ELR (cell line): ENCODE data around the gene GPC6.
"Not testable (repeated sequence)": the region's sequence is repeated elsewhere in the genome, so short reads cannot be mapped to it uniquely, and the experiment has no call there.

Experiments
- DNase-seq: peaks from one replicate; pipeline ENCODE4 v3.0.0-alpha.2; 2015; ENCODE audit warnings: low read depth

Gene GPC6

DNA sequence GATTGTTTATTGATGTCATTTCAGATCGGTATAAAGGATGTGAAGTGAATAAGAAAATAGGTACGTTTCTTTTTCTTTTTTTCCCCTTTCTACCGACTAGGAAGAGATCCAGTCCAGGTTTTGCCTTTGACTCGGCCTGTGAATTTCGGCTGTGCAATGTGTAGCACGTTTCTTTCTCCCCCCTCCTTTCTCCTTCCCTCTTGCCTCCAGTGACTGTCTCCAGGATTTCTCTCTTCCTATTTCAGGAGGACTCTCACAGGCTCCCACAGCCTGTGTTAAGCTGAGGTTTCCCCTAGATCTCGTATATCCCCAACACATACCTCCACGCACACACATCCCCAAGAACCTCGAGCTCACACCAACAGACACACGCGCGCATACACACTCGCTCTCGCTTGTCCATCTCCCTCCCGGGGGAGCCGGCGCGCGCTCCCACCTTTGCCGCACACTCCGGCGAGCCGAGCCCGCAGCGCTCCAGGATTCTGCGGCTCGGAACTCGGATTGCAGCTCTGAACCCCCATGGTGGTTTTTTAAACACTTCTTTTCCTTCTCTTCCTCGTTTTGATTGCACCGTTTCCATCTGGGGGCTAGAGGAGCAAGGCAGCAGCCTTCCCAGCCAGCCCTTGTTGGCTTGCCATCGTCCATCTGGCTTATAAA is at the start of gene GPC6:
GPC6 (plus strand) TSS at position 185 of the 657 bp plus-strand sequence.
- DNase-seq, result peak; percentile 87

DNA sequence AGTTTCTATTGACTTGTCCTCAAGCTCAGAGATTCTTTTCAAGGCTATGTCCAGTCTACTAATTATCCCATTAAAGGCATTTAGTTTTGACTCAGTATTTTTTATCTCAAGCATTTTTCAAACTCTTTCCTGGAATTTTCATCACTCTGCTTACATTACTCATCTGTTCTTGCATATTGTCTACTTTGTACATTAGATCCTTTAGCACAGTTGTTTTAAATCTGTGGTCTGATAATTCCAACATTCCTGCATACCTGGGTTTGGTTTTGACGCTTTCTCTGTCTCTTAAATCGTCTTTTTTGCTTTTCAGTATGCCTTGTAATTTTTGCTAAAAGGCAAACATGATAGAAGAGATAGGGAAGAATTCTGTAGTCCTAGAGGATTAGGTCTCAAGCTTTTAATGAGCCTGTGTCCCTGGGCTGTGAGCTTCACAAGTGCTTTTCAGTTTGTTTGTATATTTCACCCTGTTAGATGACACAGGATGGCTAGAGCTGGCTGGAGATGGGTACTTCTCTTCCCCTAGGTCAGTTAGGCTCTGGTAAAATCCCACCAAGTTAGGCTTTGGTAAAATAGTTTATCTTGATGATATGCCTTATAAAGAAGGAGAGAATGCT is 46.1 kb upstream of the GPC6 start:
- DNase-seq, result no peak

DNA sequence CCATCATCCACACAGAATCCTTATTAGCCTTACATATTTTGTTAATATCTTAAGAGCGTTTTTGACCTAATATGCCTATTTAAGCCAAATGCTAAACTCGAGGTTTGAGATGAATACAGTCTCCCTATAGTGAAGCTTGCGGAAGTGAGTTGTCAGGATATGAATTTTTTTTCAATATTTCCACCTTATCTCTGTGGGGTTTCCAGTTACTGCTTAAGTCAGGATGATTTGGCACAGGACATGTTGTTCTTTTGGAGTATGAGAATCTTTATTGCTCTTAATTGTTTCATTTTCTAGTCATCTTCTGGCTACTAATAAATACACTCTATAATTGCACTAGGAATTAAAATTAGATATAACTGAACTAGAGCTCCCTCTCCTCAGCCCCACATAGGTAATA is 44.2 kb upstream of the GPC6 start:
- no peak for DNase-seq

DNA sequence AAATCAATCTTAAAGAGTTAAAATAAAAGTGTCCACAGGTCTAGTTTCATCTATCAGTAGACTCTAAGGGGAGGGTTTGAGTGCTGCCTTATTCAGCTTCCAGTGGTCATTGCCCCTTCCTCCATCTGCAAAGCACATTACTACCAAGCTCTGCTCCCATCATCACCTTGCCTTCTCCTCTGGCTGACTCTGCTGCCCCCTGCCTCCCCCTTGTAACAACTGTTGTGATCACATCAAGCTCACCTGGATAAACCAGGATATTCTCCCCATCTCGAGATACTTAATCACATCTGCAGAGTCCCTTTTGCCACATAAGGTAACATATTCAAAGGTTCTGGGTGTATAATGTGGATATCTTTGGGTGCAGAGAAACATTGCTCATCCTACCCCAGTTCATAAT is 43.3 kb upstream of the GPC6 start:
- DNase-seq, result no peak

DNA sequence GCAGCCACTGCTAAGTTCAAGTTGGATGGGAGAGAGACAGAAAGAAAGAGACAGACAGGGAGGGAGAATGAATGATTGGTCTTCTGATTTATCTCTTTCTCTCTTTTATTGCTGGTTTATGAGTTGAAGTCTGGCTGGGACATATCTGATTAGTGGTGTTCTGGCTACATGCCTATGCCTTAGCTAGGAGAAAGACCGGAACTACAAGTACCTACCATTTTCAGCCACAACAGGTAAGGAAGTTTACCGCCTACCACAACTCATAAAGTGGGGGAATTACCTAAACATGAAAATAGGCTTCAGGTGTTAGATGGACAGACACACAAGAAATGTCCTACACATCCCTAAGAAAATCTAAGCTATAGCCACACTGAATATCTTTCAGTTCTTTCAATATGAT is 36.6 kb upstream of the GPC6 start:
- no peak for DNase-seq

DNA sequence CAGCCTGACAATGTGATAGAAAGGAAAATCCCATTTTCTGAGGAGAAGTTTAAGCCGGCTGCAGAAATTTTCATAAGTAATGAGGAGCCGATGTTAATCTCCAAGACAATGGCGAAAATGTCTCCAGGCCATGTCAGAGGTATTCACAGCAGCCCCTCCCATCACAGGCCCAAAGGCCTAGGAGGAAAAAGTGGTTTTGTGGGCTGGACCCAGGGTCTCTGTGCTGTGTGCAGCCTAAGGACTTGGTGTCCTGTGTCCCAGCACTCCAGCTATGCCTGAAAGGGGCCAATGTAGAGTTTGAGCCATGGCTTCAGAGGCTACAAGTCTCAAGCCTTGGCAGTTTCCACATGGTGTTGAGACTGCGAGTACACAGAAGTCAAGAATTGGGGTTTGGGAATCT is 32.9 kb upstream of the GPC6 start:
- DNase-seq, result no peak

DNA sequence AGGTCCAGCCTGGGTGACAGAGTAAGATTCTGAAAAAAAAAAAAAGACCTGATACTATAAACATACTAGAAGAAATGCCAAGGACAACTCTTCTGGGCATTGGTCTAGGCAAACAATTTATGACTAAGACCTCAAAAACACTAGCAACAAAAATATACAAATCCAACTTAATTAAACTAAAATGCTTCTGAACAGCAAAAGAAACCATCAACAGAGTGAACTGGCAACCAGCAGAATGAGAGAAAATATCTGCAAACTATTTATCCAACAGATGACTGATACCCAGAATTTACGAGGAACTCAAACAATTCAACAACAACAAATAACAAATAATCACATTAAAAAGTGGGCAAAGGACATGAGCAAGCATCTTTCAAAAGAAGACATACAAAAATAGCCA is 26.8 kb upstream of the GPC6 start:
- DNase-seq, result no peak

DNA sequence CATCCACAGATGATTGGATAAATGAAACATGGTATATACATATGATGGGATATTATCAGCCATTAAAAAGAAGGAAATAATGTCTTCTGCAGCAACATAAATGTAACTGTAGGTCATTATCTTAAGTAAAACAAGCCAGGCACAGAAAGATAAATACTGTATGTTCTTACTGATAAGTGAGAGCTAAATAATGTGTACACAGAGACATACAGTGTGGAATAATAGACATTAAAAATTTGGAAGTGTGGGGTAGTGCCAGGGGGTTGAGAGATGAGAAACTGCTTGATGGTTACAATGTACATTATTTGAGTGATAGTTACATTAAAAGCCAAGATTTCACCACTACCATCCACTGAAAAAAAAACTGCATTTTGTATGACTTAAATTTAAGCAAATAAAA is 26.0 kb upstream of the GPC6 start:
- DNase-seq, result no peak

DNA sequence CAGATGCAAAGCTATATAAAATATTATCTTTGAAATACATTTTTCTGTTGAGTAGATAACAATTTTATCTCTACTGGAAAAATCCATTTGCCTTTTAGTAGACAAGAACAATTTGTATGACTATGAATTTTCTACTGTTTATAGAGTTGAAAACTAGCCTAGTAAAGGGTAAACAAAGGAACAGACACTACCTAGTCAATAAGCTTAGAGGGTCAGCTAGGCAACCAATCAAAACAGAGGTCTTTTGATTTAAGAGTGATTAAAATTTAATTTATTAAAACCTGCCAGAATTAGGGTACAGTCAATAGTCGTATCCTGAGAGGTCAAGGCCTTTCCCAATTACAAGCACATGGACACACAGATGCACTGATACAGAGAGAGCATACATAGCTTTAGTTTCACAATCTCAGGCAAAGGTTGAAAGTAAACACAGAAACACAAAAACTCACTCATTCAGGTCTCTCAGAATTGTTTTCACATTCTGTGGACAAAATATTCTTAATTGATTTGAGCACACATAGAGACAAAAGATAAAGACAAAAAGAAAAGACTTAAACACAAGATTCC is 24.5 kb upstream of the GPC6 start:
- no peak for DNase-seq

DNA sequence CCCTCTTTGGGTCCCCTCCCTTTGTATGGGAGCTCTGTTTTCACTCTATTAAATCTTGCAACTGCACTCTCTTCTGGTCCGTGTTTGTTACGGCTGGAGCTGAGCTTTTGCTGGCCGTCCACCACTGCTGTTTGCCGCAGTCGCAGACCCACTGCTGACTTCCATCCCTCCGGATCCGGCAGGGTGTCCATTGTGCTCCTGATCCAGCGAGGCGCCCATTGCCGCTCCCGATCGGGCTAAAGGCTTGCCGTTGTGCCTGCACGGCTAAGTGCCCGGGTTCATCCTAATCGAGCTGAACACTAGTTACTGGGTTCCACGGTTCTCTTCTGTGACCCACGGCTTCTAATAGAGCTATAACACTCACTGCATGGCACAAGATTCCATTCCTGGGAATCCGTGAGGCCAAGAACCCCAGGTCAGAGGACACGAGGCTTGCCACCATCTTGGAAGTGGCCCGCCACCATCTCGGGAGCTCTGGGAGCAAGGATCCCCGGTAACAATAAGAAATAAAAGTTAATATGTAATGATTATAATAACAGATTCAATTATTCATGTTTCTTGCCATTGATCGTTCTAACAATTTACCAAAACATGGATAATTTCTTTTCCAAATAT is 19.7 kb upstream of the GPC6 start:
- DNase-seq, result not testable (repeated sequence)

DNA sequence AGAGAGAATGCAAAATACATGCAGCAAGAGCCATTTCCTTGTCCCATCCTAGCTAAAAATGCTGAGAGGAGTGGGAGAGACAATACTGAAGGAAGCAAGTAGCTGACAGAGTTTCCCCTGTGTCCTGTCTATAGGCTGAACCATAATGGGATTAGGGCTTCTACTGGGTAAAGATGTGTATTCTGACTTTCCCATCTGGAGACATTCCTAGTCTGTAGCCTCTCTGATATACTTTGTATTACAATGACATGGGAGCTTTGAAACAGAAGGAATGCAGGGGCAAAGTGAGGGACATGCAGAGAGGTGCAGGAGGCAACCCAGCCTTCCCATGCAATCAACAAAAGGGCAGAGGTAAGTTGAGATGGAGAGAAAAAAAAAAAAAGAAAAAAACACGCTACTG is 10.5 kb upstream of the GPC6 start:
- DNase-seq, result no peak

DNA sequence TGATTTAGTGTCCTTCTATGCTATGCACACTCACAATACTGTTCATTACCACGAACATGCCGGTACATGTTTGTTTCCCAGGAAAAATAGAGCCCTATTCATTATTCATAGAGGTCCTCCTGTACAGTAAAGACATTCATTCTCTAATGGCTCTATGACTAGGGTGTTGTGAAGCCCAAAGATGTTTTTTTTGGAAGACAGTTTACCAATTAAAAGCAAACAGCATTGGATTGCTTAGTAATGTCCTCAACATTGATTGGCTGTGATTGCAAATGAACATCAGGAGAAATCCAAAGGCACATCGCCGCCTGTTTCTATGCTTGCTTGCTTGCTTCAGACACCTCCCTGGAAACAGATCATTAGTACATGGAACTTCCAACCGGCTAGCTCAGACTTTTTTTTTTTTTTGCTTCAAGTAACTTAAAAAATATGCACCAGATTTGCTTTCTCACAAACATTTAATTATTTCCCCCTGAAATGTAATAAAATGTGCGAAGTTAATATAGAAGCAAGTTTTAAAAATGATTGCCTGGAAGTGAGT is 8.8 kb upstream of the GPC6 start:
- no peak for DNase-seq

DNA sequence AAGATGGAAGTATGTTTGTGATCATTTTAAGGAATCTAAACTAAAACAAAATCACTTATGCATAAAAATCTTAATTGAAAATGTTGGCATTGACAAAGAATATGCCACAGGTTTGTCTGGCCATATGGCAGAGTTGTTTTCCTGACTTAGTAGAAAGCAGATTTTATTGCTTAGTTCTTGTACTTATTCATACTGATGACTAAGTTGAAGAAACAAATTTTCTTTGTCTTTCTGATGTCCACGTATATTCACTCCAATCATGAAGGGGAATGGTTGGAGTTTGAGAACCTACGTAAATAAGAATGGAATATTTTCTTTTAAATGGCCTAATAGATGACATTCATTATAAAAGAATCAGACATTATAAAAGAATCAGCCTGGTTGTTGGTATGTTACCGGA is 8.0 kb upstream of the GPC6 start:
- no peak for DNase-seq

DNA sequence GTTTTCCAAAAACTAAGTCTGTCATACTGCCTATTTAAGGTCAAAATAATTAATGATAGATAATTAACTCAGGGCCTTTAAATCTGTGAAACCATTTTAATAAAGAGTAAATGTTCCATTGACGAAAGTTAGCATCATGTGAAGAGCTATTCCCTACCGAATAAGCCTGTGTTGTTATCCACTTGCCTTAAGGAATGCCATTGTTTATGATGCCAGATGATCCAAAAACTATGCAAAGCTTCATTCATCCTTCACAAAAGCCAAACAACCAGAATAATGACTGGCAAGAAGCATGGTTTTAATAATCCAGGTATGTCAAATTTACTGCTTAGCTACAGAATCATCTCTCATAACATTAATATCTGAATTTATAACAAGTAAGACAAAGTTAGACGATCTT is 6.5 kb upstream of the GPC6 start:
- DNase-seq, result no peak

DNA sequence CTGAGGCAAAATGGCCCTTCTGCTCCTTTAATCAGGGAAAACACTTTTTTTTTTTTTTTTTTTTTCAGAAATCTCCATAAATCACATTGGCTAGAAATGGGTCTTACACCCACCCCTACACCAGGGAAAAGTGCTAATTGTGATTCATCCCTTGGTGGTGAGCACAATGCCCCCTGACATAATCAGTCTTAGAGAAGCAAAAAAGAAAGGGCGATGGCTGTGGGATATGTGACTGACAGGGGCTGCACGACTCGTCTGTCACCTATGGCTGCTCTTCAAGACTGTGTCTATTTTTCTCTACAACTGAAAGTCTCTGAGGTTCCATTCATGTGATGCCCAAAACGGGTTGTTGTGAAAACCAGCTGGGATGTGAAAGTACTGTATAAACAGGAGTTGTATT is 3.6 kb upstream of the GPC6 start:
- no peak for DNase-seq

DNA sequence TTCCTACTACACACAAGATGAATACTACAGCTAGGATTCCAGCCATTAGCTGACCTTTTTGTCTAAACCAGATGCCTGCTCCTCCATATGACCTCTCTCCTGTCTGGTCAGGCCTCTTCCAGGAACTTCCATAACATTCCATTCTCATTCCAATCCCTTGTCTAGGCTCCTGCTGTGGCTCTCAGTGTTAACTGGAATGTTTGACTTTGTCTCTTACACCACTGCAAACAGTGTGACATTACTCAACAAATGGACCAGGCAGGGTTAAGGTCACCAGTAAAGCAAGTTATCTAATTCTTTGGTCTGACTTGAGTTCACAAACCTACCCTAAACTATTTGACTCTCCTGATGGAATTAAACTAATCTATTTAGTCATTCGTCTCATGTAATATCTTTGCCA is 2.1 kb upstream of the GPC6 start:
- peak; percentile 8 for DNase-seq

DNA sequence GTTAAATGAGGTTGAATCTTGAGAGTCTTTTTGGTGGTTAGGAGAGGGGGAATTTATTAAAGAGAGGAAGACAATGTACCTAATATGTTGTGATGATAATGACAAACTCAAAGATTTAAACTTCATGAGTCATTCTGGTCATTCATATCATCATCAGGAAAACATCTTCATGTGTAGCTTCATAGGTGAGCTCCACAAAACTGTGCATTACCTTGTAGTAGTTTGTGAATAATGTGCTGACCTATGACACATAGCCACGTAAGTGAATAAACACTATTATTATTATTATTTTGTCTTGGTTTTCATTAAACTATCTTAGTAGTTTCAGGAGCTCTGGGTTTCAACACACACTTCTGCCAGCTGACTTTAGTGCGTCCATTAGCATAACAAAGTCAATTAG is 997 bp upstream of the GPC6 start:
- DNase-seq, result no peak

DNA sequence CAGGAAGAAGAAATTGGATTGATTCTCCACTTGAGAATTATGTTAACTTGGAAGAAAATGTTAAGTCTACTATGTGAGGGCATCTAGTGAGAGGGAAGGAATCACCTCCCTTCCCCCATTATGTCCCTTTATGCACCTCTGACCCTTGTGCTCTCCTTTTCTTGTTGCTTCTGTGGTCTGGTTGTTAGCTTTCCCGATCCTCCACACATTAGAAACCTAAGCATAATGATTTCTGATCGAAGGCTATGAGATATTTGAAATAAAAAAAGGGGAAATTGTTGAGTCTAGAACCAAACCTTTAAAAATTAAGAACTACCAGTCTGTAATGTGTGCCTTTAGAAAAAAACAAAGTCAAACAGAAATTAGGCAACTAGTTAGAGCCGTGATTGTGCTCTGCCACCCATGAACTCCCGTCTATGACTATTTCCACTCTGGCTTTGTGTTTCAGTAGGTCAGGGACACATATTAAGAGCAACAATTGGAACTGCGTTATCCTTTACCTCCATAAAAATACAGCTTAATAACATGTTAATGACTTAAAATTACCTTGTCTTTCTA is 463 bp upstream of the GPC6 start:
- DNase-seq, result no peak

DNA sequence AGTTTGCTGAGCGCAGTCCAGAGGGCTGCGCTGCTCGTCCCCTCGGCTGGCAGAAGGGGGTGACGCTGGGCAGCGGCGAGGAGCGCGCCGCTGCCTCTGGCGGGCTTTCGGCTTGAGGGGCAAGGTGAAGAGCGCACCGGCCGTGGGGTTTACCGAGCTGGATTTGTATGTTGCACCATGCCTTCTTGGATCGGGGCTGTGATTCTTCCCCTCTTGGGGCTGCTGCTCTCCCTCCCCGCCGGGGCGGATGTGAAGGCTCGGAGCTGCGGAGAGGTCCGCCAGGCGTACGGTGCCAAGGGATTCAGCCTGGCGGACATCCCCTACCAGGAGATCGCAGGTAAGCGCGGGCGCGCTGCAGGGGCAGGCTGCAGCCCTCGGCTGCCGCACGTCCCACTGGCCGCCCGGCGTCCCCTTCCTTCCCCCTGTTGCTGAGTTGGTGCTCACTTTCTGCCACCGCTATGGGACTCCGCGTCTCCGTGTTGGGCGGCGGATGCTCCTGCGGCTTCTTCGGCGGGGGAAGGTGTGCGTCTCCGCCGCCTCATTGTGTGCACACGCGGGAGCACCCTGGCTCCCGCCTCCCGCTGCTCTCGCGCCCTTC is 772 bp downstream of the GPC6 start:
- peak; percentile 61 for DNase-seq

DNA sequence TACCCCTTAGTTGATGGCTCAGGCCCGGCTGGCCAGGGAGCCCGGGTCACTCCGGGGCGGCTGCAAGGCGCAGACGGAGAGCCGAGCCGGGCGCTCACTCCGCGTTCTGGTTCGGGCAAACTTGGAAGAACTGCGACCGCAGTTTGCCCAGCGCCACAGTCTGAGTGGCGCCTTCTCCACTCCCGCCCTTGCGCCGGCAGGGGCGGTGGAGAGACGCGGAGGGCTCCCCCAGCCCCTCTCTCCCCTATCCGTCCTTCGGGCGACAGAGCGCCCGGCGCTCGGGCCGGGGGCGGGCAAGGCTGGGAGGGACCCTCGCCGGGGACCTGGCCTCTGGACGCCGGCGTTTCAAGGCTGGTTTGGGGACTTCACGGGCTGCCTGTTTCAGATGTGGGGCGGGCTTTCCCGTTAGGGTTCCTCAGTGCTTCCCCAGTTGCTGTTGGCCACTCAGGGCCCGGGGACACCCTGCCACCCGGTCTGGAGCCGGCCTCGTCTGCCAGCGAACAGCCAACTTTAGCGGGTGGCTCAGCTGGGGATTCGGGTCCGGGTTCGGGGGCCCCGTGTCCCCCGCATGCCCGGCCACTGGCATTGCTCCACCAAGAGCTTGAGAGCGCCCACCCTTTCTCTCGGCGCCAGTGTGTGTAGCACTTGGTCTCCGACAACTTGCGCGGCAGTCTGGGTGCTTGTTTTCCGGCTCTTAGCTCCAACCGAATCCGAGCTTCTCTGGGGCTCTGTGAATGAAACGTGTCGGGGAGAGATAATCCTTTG is 1.5 kb downstream of the GPC6 start:
- peak; percentile 85 for DNase-seq

DNA sequence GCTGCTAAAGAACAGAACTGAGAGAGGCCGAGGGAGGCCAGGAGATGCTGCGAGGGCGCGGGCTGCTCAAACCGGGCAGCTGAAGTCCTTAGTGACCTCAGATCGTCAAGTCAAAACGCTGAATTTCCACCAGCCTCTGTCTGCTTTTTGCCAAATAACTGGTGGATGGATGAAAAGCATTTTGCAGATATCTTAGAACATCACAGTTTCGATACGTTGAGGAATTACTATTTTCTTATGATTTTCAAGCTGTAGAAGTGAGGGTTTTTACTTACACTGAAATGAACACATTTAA is 2.0 kb downstream of the GPC6 start:
- no peak for DNase-seq

DNA sequence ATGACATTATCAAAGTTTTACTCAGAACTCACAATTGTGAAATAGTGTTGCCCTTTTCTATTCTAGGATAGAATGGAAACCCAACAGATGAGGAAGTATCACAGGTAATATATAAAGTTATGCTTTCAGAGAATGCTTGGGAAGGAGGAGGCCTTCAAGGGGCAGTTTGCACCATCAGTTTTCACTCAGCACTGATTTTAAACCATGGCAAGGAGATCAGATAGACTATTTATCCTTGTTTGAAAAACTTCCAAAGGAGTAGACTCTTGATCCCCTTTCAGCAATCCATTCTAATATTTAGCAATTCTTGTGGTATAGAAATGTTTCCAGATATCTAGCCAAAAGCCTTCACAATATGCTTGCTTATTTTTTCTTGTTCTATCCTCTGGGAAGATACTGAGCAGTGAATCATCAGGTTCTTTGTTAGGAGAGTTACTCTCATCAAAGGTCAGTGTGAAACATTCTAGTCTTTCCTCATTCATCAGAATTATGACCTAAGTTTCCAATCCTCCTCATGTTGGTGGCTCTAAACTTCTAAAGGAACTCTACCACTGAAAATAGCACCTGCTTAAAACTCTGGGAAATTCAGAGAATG is 3.8 kb downstream of the GPC6 start:
- DNase-seq, result peak; percentile 55
